Measurements from ENCODE around the gene IWS1. TPM values are rescaled to one million over a fixed set of nuclear protein-coding genes. Genes with fewer than 3 reads are reported as not detected.

IWS1 gene
- polyA plus RNA-seq, 2 of the 4 experiments (the other 2 are of a cell fraction) = 56.6 to 69.1 TPM

GRCh38 chr2:127462461-127462860, 63.8 kb downstream of the IWS1 start:
- Histone ChIP-seq H3K27ac (no peak overlapping the region), H3K4me2 (no peak overlapping the region), H3K4me1 (no peaks in the 10 kb centered on the region), H3K4me3 (no peak overlapping the region), H3K9me3 (no peaks in the 10 kb centered on the region)
- ChIA-PET POLR2A (no interaction called here), CTCF (interaction anchor here (1.1 to 2.2 kb wide), 4 partner anchors 17 to 412 kb away, joined by 3 to 9 read pairs (median 4); no protein-coding TSS in a partner anchor)
- DNase-seq (ENCODE audit: low read depth in 1 of 2, low spot score in 1 of 2) (no peak), ATAC-seq (no peak), FAIRE-seq (no peak)
- 79% methylated on average over 3 of the region's 3 CpGs for WGBS (ENCODE audit: missing lambda C conversion rate)
- TF ChIP-seq CTCF (IDR thresholded peaks at IDR 0.05) (no peak), CEBPB (IDR thresholded peaks at IDR 0.05) (no peak)

- H3K4me2 ChIP-seq = no peak overlapping the region
- ChIA-PET POLR2A (no interaction called here), CTCF (interaction anchor here (4.2 kb wide), 1 partner anchor 22 kb away, joined by 14 read pairs; no protein-coding TSS in a partner anchor)
- FAIRE-seq = no peak
- peaks cover 23% of the 10 kb centered on the region for H3K4me1 ChIP-seq
- TF ChIP-seq CHD4 (IDR thresholded peaks at IDR 0.05; ENCODE audit: borderline replicate concordance) = no peak
- TF ChIP-seq SMC3 (IDR thresholded peaks at IDR 0.05) = no peak
- DNase-seq (ENCODE audit: low read depth in 1 of 2, low spot score in 1 of 2) = no peak
- H3K4me3 ChIP-seq = no peak overlapping the region
- no peaks in the 10 kb centered on the region for H3K9me3 ChIP-seq
- no peak for ATAC-seq
- H3K27ac ChIP-seq = no peak overlapping the region
- 94% methylated on average over 12 of the region's 12 CpGs for WGBS (ENCODE audit: missing lambda C conversion rate)
These were observed 69.3 kb downstream of the IWS1 start for GRCh38 chr2:127456960-127457359.

GRCh38 chr2:127455566-127456493, 70.5 kb downstream of the IWS1 start:
- FAIRE-seq = no peak
- CTCF ChIA-PET = interaction anchor here (1.0 to 4.2 kb wide), 3 partner anchors 21 to 132 kb away, joined by 3 to 14 read pairs (median 3); no protein-coding TSS in a partner anchor
- no peak for DNase-seq (ENCODE audit: low read depth in 1 of 2, low spot score in 1 of 2)

More at GRCh38 chr2:127455566-127456493, 70.5 kb downstream of the IWS1 start:
- ATAC-seq = no peak
- POLR2A ChIA-PET = interaction anchor here (0.6 kb wide), 1 partner anchor 80 kb away, joined by 5 read pairs; no protein-coding TSS in a partner anchor
- peak overlapping the region; percentile 70 for H3K4me2 ChIP-seq
- H3K4me3 ChIP-seq = no peak overlapping the region
- H3K4me1 ChIP-seq = peaks cover 23% of the 10 kb centered on the region
- no peaks in the 10 kb centered on the region for H3K9me3 ChIP-seq
- TF ChIP-seq HES2 (IDR thresholded peaks at IDR 0.05) = no peak
- no peak for TF ChIP-seq CBX8 (IDR thresholded peaks at IDR 0.05)
- no peak for TF ChIP-seq TFCP2L1 (CRISPR knock-in tag; IDR thresholded peaks at IDR 0.05)
- TF ChIP-seq TP53 (CRISPR knock-in tag; IDR thresholded peaks at IDR 0.05) = no peak
- no peak for TF ChIP-seq JUNB (IDR thresholded peaks at IDR 0.05)
- no peak for TF ChIP-seq EHMT2 (IDR thresholded peaks at IDR 0.05; ENCODE audit: low read depth)
- TF ChIP-seq PBX3 (IDR thresholded peaks at IDR 0.05) = no peak
- no peak for TF ChIP-seq PHF8 (IDR thresholded peaks at IDR 0.05; ENCODE audit: borderline replicate concordance, low read depth)
- no peak for TF ChIP-seq ZNF302 (CRISPR knock-in tag; IDR thresholded peaks at IDR 0.05)
- TF ChIP-seq RARB (CRISPR knock-in tag; IDR thresholded peaks at IDR 0.05) = no peak
- TF ChIP-seq RFX5 (IDR thresholded peaks at IDR 0.05) = no peak
- TF ChIP-seq MYC (IDR thresholded peaks at IDR 0.05; ENCODE audit: borderline replicate concordance, low read length) = no peak
- no peak for TF ChIP-seq SMC3 (IDR thresholded peaks at IDR 0.05)
- TF ChIP-seq GATA3 (IDR thresholded peaks at IDR 0.05; ENCODE audit: borderline replicate concordance) = no peak
- TF ChIP-seq CHD4 (IDR thresholded peaks at IDR 0.05; ENCODE audit: borderline replicate concordance) = no peak
- no peak for TF ChIP-seq BCL3 (IDR thresholded peaks at IDR 0.05)
- no peak for TF ChIP-seq HOXA7 (CRISPR knock-in tag; IDR thresholded peaks at IDR 0.05)
- TF ChIP-seq MAFK (IDR thresholded peaks at IDR 0.05; ENCODE audit: partially characterized antibody) = no peak
- H3K27ac ChIP-seq = peak overlapping the region; percentile 57 to 77
- 91% methylated on average over 13 of the region's 13 CpGs for WGBS (ENCODE audit: missing lambda C conversion rate)

All from A549 (cell line).